Effector CD8-positive, alpha-beta T cell (primary cell): ENCODE measurements around the gene EIF5AL1.
A peak's percentile ranks its signal among the peaks of the same experiment; 100 is the strongest.

Source experiments
- DNase-seq: peaks from one replicate; lab custom pipeline; 2025; lab: John Stamatoyannopoulos, UW

EIF5AL1 gene

GRCh38 chr10:79559726-79560125 is 47.4 kb downstream of the EIF5AL1 start:
- DNase-seq = no peak

GRCh38 chr10:79560160-79560709 is 47.9 kb downstream of the EIF5AL1 start, which contains the start of gene SFTPA2:
SFTPA2 (minus strand) TSS chr10:79560407; CDS start chr10:79559483, 924 bp downstream.
- no peak for DNase-seq

- DNase-seq = no peak
These were observed 48.9 kb downstream of the EIF5AL1 start for GRCh38 chr10:79561257-79561656.

- DNase-seq = peak; percentile 23
These were observed 49.9 kb downstream of the EIF5AL1 start for GRCh38 chr10:79562135-79562756.

- DNase-seq = no peak
These were observed 51.1 kb downstream of the EIF5AL1 start for GRCh38 chr10:79563426-79563825.
